ENCODE results near the gene TNNT2.

DNA sequence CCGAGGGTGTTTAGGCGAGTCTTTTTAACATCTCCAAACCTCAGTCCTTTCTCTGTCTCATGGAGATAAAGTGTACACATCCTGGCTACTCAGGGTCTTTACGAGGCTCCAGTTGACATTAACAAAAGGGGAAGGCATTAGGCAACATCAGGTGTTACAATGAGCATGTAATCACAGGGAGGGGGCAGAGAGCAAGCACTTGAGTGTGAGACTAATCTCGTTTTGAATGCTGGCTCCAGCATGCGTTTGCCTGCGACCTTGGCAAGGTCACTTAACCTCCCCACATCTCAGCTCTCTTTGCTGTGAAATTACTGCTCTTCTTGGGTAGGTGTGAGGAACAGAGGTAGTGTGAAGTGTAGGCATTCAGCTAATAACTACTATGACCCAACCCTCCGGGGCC lies 3.1 kb downstream of the TNNT2 start:
- no peak for TF ChIP-seq POLR2AphosphoS5 (IDR thresholded peaks at IDR 0.05)
- TF ChIP-seq, protein P1, sequence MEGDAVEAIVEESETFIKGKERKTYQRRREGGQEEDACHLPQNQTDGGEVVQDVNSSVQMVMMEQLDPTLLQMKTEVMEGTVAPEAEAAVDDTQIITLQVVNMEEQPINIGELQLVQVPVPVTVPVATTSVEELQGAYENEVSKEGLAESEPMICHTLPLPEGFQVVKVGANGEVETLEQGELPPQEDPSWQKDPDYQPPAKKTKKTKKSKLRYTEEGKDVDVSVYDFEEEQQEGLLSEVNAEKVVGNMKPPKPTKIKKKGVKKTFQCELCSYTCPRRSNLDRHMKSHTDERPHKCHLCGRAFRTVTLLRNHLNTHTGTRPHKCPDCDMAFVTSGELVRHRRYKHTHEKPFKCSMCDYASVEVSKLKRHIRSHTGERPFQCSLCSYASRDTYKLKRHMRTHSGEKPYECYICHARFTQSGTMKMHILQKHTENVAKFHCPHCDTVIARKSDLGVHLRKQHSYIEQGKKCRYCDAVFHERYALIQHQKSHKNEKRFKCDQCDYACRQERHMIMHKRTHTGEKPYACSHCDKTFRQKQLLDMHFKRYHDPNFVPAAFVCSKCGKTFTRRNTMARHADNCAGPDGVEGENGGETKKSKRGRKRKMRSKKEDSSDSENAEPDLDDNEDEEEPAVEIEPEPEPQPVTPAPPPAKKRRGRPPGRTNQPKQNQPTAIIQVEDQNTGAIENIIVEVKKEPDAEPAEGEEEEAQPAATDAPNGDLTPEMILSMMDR (IDR thresholded peaks at IDR 0.05) = no peak

Measured in stomach (tissue), 4 donors.